K562 (cell line): ENCODE measurements around the gene USP15. TPM values are rescaled to one million over a fixed set of nuclear protein-coding genes. Genes with fewer than 3 reads are reported as not detected.
A peak's percentile ranks its signal among the peaks of the same experiment; 100 is the strongest.

Experiments used
- BRF1 ChIP-seq: IDR thresholded peaks from 3 replicates; pipeline ENCODE4 v1.6.1; 2011; ENCODE audit warnings: borderline replicate concordance, mild to moderate bottlenecking; ENCODE audit not compliant: insufficient read length; ENCODE audit errors: extremely low read depth
- CAMTA2 ChIP-seq: fragments of 250-450 bp; sonication (Bioruptor Pico); conservative IDR thresholded peaks from 2 replicates; pipeline ENCODE4 v1.5.1; 2022
- CBX2 ChIP-seq: fragments of 200-600 bp; sonication (generic); IDR thresholded peaks from one replicate; pipeline ENCODE4 v1.6.1; 2012; ENCODE audit warnings: mild to moderate bottlenecking, low read length, inconsistent platforms; ENCODE audit not compliant: insufficient read depth, poor library complexity, severe bottlenecking
- CBX3 ChIP-seq, 2 experiments: IDR thresholded peaks; 1 replicate in 1 of 2; 2 replicates in 1 of 2; pipeline ENCODE4 v1.6.1; 2012; ENCODE audit warnings: inconsistent platforms in 2 of 2, low read length in 2 of 2, borderline replicate concordance in 1 of 2, control low read depth in 1 of 2
- CBX5 ChIP-seq: IDR thresholded peaks from 2 replicates; pipeline ENCODE4 v1.6.1; 2014; ENCODE audit warnings: low read depth, borderline replicate concordance
- CEBPG ChIP-seq, 3 experiments: fragments of 200-800 bp in 1 of 3; sonication (Bioruptor generic) in 1 of 3; sonication (generic) in 1 of 3; formaldehyde crosslinking in 1 of 3; IDR thresholded peaks in 2 of 3; conservative IDR thresholded peaks in 1 of 3; 2 replicates each; pipeline versions ENCODE4 v1.6.1 to v1.8.0; 2016 to 2022; ENCODE audit warnings: missing compliant biosample characterization in 2 of 3, missing genetic modification characterization in 2 of 3, mild to moderate bottlenecking in 1 of 3, missing genetic modification reagents in 1 of 3
- CXXC5 ChIP-seq: fragments of 250-450 bp; sonication (Bioruptor Pico); IDR thresholded peaks from 2 replicates; pipeline ENCODE4 v1.8.0; 2022; ENCODE audit warnings: inconsistent platforms, mild to moderate bottlenecking, moderate library complexity
- ELK3 ChIP-seq: fragments of 450-650 bp; formaldehyde crosslinking; IDR thresholded peaks from 2 replicates; pipeline ENCODE4 v1.4.0; 2020; ENCODE audit warnings: mild to moderate bottlenecking
- HDAC8 ChIP-seq: fragments of 450-650 bp; IDR thresholded peaks from 2 replicates; pipeline ENCODE4 v1.6.1; 2016; ENCODE audit warnings: mild to moderate bottlenecking, missing genetic modification characterization, moderate library complexity, missing compliant biosample characterization
- HDGF ChIP-seq: fragments of 450-650 bp; IDR thresholded peaks from 2 replicates; pipeline ENCODE4 v1.6.1; 2016
- JUND ChIP-seq, 2 experiments: IDR thresholded peaks; 2 replicates in 1 of 2; 3 replicates in 1 of 2; pipeline ENCODE4 v1.6.1; 2011; ENCODE audit warnings: borderline replicate concordance in 2 of 2, low read depth in 2 of 2, low read length in 2 of 2, improper control_type of control experiment in 1 of 2, missing biosample characterization in 1 of 2, missing genetic modification characterization in 1 of 2, missing genetic modification reagents in 1 of 2
- MED1 ChIP-seq: sonication (generic); formaldehyde crosslinking; IDR thresholded peaks from 2 replicates; pipeline ENCODE4 v1.8.1; 2023; ENCODE audit warnings: missing genetic modification reagents, borderline replicate concordance
- PHB ChIP-seq: fragments of 250-450 bp; sonication (Bioruptor Pico); IDR thresholded peaks from 2 replicates; pipeline ENCODE4 v1.5.0; 2021
- POLR2G ChIP-seq: fragments of 200-400 bp; formaldehyde crosslinking; IDR thresholded peaks from 2 replicates; pipeline ENCODE4 v1.6.1; 2017; ENCODE audit warnings: low read depth, mild to moderate bottlenecking, antibody characterized with exemption, low read length, moderate library complexity
- RBM22 ChIP-seq: fragments of 200-400 bp; formaldehyde crosslinking; IDR thresholded peaks from 2 replicates; pipeline ENCODE4 v1.6.1; 2018; ENCODE audit warnings: low read length, low read depth; ENCODE audit not compliant: poor library complexity, severe bottlenecking
- RBM39 ChIP-seq: fragments of 200-400 bp; formaldehyde crosslinking; optimal IDR thresholded peaks from 2 replicates; pipeline ENCODE3; 2018; ENCODE audit warnings: low read depth, low read length
- SAP30 ChIP-seq: fragments of 200-600 bp; sonication (generic); IDR thresholded peaks from 2 replicates; pipeline ENCODE4 v1.6.1; 2012; ENCODE audit warnings: borderline replicate concordance, low read depth, mild to moderate bottlenecking, moderate library complexity, low read length, control low read depth, inconsistent platforms; ENCODE audit not compliant: insufficient read depth, poor library complexity, severe bottlenecking
- TBP ChIP-seq: optimal IDR thresholded peaks from 2 replicates; pipeline ENCODE3; 2011; ENCODE audit warnings: low read depth, low read length, improper control_type of control experiment
- THAP7 ChIP-seq: fragments of 250-450 bp; sonication (Bioruptor Pico); IDR thresholded peaks from 2 replicates; pipeline ENCODE4 v1.5.0; 2021
- TSC22D4 ChIP-seq: fragments of 450-650 bp; IDR thresholded peaks from 2 replicates; pipeline ENCODE4 v1.6.1; 2016; ENCODE audit warnings: missing genetic modification characterization, missing biosample characterization, control low read depth
- U2AF2 ChIP-seq: fragments of 200-400 bp; formaldehyde crosslinking; optimal IDR thresholded peaks from 2 replicates; pipeline ENCODE3; 2017; ENCODE audit warnings: low read depth, mild to moderate bottlenecking, low read length
- YBX1 ChIP-seq: fragments of 450-650 bp; IDR thresholded peaks from 2 replicates; pipeline ENCODE4 v1.7.1; 2016; ENCODE audit warnings: mild to moderate bottlenecking
- YY1 ChIP-seq, 3 experiments: IDR thresholded peaks; 2 replicates each; pipeline ENCODE4 v1.6.1; 2011; ENCODE audit warnings: low read length in 2 of 3, mild to moderate bottlenecking in 2 of 3, moderate library complexity in 2 of 3, borderline replicate concordance in 1 of 3, control low read depth in 1 of 3, low read depth in 1 of 3; ENCODE audit not compliant: insufficient read depth in 3 of 3, insufficient replicate concordance in 2 of 3, control insufficient read depth in 1 of 3, insufficient read length in 1 of 3; ENCODE audit errors: extremely low read depth in 1 of 3
- ZKSCAN3 ChIP-seq: fragments of 250-450 bp; sonication (Bioruptor Pico); IDR thresholded peaks from 2 replicates; pipeline ENCODE4 v1.4.0; 2020
- ZNF12 ChIP-seq: sonication (generic); formaldehyde crosslinking; IDR thresholded peaks from 2 replicates; pipeline ENCODE4 v1.4.0; 2020; ENCODE audit warnings: mild to moderate bottlenecking, missing genetic modification reagents
- polyA plus RNA-seq, 8 experiments: library from polyadenylated mRNA; depleted of rRNA in 4 of 8; stranded (reverse) in 5 of 8; unstranded in 3 of 8; fragments of >200 nt; fragmentation: Nextera tagmentation in 2 of 8; fragmentation: Illumina TruSeq in 1 of 8; extraction: Ambion mirVana in 2 of 8; extraction: Trizol in 1 of 8; gene quantifications; 2 replicates each; pipeline versions ENCODE4 v1.2.1 to v1.2.3, GENCODE V29; 2011 to 2014; ENCODE audit warnings: inconsistent platforms in 1 of 8, missing spikeins in 1 of 8
- total RNA-seq, 7 experiments: library from RNA; depleted of rRNA in 6 of 7; stranded (reverse); fragments of >200 nt in 6 of 7; fragmentation: Illumina TruSeq in 2 of 7; extraction: Trizol in 2 of 7; gene quantifications; 2 replicates each; pipeline versions ENCODE4 v1.2.1 to v1.2.3, GENCODE V29; 2011 to 2021; ENCODE audit warnings: low replicate concordance in 1 of 7

USP15 gene
- total and polyA plus RNA-seq, 9 of the 15 experiments (the other 6 are each of a cell fraction or from before 2014, with no cell fraction given) = 140 to 272 (median 182) TPM

GRCh38 chr12:62260733-62261683 is 804 bp downstream of the USP15 start (continued):
- TF ChIP-seq TBP = peak; percentile 51
- TF ChIP-seq HDAC8 (tag) = no peak
- TF ChIP-seq BRF1 = no peak
- TF ChIP-seq THAP7 (CRISPR knock-in tag) = no peak
- no peak for TF ChIP-seq TSC22D4 (tag)
- no peak; a peak in 1 of 3 replicates for TF ChIP-seq CBX3 (IDR thresholded peaks at IDR 0.05; ENCODE audit: borderline replicate concordance in 1 of 2, low read length in 2 of 2)
- TF ChIP-seq CBX5 = no peak
- TF ChIP-seq CBX2 = no peak
- no peak for TF ChIP-seq CEBPG (CRISPR knock-in tag; IDR thresholded peaks at IDR 0.05)
- TF ChIP-seq CEBPG (tag; conservative IDR thresholded peaks at IDR 0.05 in 1 of 2, IDR thresholded peaks at IDR 0.05 in 1 of 2) = no peak
- no peak for TF ChIP-seq U2AF2
- TF ChIP-seq YY1 (IDR thresholded peaks at IDR 0.05; ENCODE audit: borderline replicate concordance in 1 of 3, control insufficient read depth in 1 of 3, extremely low read depth in 1 of 3, insufficient read depth in 3 of 3, insufficient read length in 1 of 3, insufficient replicate concordance in 2 of 3, low read depth in 1 of 3, low read length in 2 of 3) = no peak
- TF ChIP-seq ZKSCAN3 (CRISPR knock-in tag) = no peak
- peak; percentile 81 for TF ChIP-seq CXXC5 (CRISPR knock-in tag)
- no peak for TF ChIP-seq POLR2G
- no peak for TF ChIP-seq PHB (CRISPR knock-in tag)
- TF ChIP-seq RBM22 = no peak
- TF ChIP-seq RBM39 = no peak
- no peak for TF ChIP-seq ZNF12 (CRISPR knock-in tag)
- no peak for TF ChIP-seq CAMTA2 (CRISPR knock-in tag)
- TF ChIP-seq SAP30 = peak; percentile 63
- no peak for TF ChIP-seq MED1 (CRISPR knock-in tag)
- TF ChIP-seq HDGF = no peak
- TF ChIP-seq ELK3 (CRISPR knock-in tag) = no peak
- TF ChIP-seq YBX1 = no peak
- TF ChIP-seq JUND (IDR thresholded peaks at IDR 0.05; ENCODE audit: borderline replicate concordance, low read depth, low read length) = peak; percentile 18
- no peak for TF ChIP-seq JUND (tag; IDR thresholded peaks at IDR 0.05; ENCODE audit: borderline replicate concordance, low read depth, low read length)
